ENCODE data around the gene FBXO2. TPM values are rescaled to one million over a fixed set of nuclear protein-coding genes. Genes with fewer than 3 reads are reported as not detected.

The FBXO2 gene
- total and polyA plus RNA-seq, 9 of the 15 experiments (the other 6 are each of a cell fraction or from before 2014, with no cell fraction given) = 0.04 to 1.9 (median 0.27) TPM

DNA sequence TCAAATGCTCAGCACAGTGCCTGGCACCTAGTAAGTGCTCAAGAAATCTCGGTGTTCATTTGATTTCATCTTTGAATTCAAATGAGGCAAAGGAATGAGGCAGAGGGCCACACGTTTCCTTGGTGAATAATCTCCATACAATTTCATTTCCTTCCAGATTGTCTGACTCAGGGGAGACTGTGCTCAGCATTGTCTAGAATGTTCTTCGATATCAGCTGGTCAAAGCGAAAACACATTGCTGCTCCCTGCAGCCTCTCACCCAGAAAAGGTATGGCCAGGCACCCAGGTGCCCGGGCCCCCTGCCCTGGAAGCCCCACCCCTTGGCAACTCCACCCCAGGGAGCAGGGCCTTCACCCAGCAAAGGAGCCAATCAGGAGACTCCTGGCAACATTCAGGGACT lies 55.8 kb downstream of the FBXO2 start:
- Histone ChIP-seq H3K9ac (ENCODE audit: insufficient read depth in 1 of 2, low read depth in 2 of 2, low read length in 2 of 2) (no peak overlapping the region), H3K9me3 (replicated peaks; ENCODE audit: control insufficient read depth, insufficient read depth, low read depth, low read length) (no peaks in the 10 kb centered on the region), H3K79me2 (ENCODE audit: control insufficient read depth, insufficient read depth, low read length) (no peaks in the 10 kb centered on the region), H3K27me3 (ENCODE audit: control insufficient read depth in 2 of 2, insufficient read depth in 2 of 2, low read length in 2 of 2) (peaks cover 17 to 68% of the 10 kb centered on the region in 2 experiments; a peak in 4 of 5 replicates), H4K20me1 (replicated peaks; ENCODE audit: control insufficient read depth, insufficient read depth, low read length) (peaks cover 14% of the 10 kb centered on the region; the same call in 1 of the 2 replicates), H3K27ac (ENCODE audit: extremely low read depth, low read depth, low read length) (no peak overlapping the region), H3K9me1 (ENCODE audit: control insufficient read depth, insufficient read depth, low read length) (no peaks in the 10 kb centered on the region), H3K4me1 (replicated peaks in 1 of 2; ENCODE audit: control insufficient read depth in 2 of 2, insufficient read depth in 2 of 2, low read length in 2 of 2) (no peaks in the 10 kb centered on the region), H3K4me2 (ENCODE audit: insufficient read depth, low read length) (no peak overlapping the region), H3K36me3 (ENCODE audit: control insufficient read depth, insufficient read depth, low read length) (no peaks in the 10 kb centered on the region), H3K4me3 (no peak overlapping the region), H2AFZ (ENCODE audit: low read depth, low read length) (no peak overlapping the region)
- ATAC-seq (no peak), DNase-seq (ENCODE audit: extremely low read depth in 1 of 4, low spot score in 3 of 4) (no peak), FAIRE-seq (no peak)
- in situ Hi-C loops (cut with MboI) (no loop called here), intact Hi-C loops (cut with micrococcal nuclease) (no loop called here)
- ChIA-PET POLR2A (interaction anchor here (0.6 kb wide), 1 partner anchor 221 kb away, joined by 3 read pairs; no protein-coding TSS in a partner anchor), CTCF (ENCODE audit: low intra/inter-chr PET ratio) (no interaction called here)
- no TSS peak for BruUV-seq (replicated peaks)
- 1% methylated on average over 5 of the region's 5 CpGs for WGBS (ENCODE audit: insufficient coverage, low coverage, missing lambda C conversion rate)
- no peak for TF ChIP-seq HNRNPLL (IDR thresholded peaks at IDR 0.05; ENCODE audit: low read depth, low read length, poor library complexity, severe bottlenecking)
- no peak for TF ChIP-seq ELF4 (CRISPR knock-in tag; IDR thresholded peaks at IDR 0.05)
- TF ChIP-seq CC2D1A (IDR thresholded peaks at IDR 0.05) = no peak
- TF ChIP-seq, protein P1, sequence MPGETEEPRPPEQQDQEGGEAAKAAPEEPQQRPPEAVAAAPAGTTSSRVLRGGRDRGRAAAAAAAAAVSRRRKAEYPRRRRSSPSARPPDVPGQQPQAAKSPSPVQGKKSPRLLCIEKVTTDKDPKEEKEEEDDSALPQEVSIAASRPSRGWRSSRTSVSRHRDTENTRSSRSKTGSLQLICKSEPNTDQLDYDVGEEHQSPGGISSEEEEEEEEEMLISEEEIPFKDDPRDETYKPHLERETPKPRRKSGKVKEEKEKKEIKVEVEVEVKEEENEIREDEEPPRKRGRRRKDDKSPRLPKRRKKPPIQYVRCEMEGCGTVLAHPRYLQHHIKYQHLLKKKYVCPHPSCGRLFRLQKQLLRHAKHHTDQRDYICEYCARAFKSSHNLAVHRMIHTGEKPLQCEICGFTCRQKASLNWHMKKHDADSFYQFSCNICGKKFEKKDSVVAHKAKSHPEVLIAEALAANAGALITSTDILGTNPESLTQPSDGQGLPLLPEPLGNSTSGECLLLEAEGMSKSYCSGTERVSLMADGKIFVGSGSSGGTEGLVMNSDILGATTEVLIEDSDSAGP (CRISPR knock-in tag; IDR thresholded peaks at IDR 0.05) = no peak
- TF ChIP-seq KDM1A (IDR thresholded peaks at IDR 0.05) = no peak
- TF ChIP-seq TCFL5 (CRISPR knock-in tag; conservative IDR thresholded peaks at IDR 0.05) = no peak
- TF ChIP-seq MCM7 (IDR thresholded peaks at IDR 0.05) = no peak
- TF ChIP-seq ZNF696 (CRISPR knock-in tag; conservative IDR thresholded peaks at IDR 0.05) = no peak
- no peak for TF ChIP-seq KLF10 (CRISPR knock-in tag; IDR thresholded peaks at IDR 0.05)
- no peak for TF ChIP-seq ZNF23 (CRISPR knock-in tag; IDR thresholded peaks at IDR 0.05)
- no peak for TF ChIP-seq CXXC5 (CRISPR knock-in tag; IDR thresholded peaks at IDR 0.05)
- TF ChIP-seq SOX6 (IDR thresholded peaks at IDR 0.05) = no peak
- TF ChIP-seq ARID1B (IDR thresholded peaks at IDR 0.05) = no peak
- no peak for TF ChIP-seq GABPA (tag; conservative IDR thresholded peaks at IDR 0.05; ENCODE audit: low read depth)

Other genes starting within 250 kb of the FBXO2 start
Only the 7 nearest of the 11 such genes appear.
- gene FBXO44, start 448 bp upstream of the FBXO2 start, total RNA-seq (2014; rRNA removed) = 11.6 and 14.7 TPM in 2 replicates
- gene FBXO44, start 448 bp upstream of the FBXO2 start, total RNA-seq (2014; rRNA removed; fragmentation: Illumina TruSeq; extraction: Trizol) = 2.6 and 3.9 TPM in 2 replicates
- 6.1 and 6.7 TPM in 2 replicates for gene FBXO44, start 448 bp upstream of the FBXO2 start, total RNA-seq (2015; rRNA removed; fragmentation: Illumina TruSeq; extraction: Trizol)
- gene FBXO44, start 448 bp upstream of the FBXO2 start, total RNA-seq (2021) = 15.7 and 16.4 TPM in 2 replicates
- gene FBXO44, start 448 bp upstream of the FBXO2 start, polyA plus RNA-seq (2011; rRNA removed) = 8.3 and 18.1 TPM in 2 replicates
- 5.9 and 9.8 TPM in 2 replicates for gene FBXO44, start 448 bp upstream of the FBXO2 start, polyA plus RNA-seq (2014; fragmentation: Illumina TruSeq; extraction: Trizol)
- gene FBXO44, start 448 bp upstream of the FBXO2 start, polyA plus RNA-seq (2014; fragmentation: Nextera tagmentation; extraction: Ambion mirVana) = 1 to 10 TPM in 1 of 2 experiments, under 1 TPM in 1; 0.69 to 1.3 TPM
- 20.9 and 23.7 TPM in 2 replicates for gene FBXO44, start 448 bp upstream of the FBXO2 start, polyA plus RNA-seq (2014; rRNA removed)
- 44.1 and 44.9 TPM in 2 replicates for gene FBXO6, start 9.8 kb upstream of the FBXO2 start, total RNA-seq (2014; rRNA removed)
- gene FBXO6, start 9.8 kb upstream of the FBXO2 start, total RNA-seq (2014; rRNA removed; fragmentation: Illumina TruSeq; extraction: Trizol) = 9.6 and 15.2 TPM in 2 replicates
- 23.8 and 24.5 TPM in 2 replicates for gene FBXO6, start 9.8 kb upstream of the FBXO2 start, total RNA-seq (2015; rRNA removed; fragmentation: Illumina TruSeq; extraction: Trizol)
- 23.2 and 24.9 TPM in 2 replicates for gene FBXO6, start 9.8 kb upstream of the FBXO2 start, total RNA-seq (2021)
- gene FBXO6, start 9.8 kb upstream of the FBXO2 start, polyA plus RNA-seq (2011; rRNA removed) = 35.2 and 64.0 TPM in 2 replicates
- gene FBXO6, start 9.8 kb upstream of the FBXO2 start, polyA plus RNA-seq (2014; fragmentation: Illumina TruSeq; extraction: Trizol) = 34.1 and 34.7 TPM in 2 replicates
- 10 to 100 TPM; 10.6 to 16.4 TPM for gene FBXO6, start 9.8 kb upstream of the FBXO2 start, polyA plus RNA-seq (2014; fragmentation: Nextera tagmentation; extraction: Ambion mirVana)
- 45.8 and 49.6 TPM in 2 replicates for gene FBXO6, start 9.8 kb upstream of the FBXO2 start, polyA plus RNA-seq (2014; rRNA removed)
- gene MAD2L2, start 26.7 kb upstream of the FBXO2 start, total RNA-seq (2014; rRNA removed) = 286 and 326 TPM in 2 replicates
- 69.7 and 100 TPM in 2 replicates for gene MAD2L2, start 26.7 kb upstream of the FBXO2 start, total RNA-seq (2014; rRNA removed; fragmentation: Illumina TruSeq; extraction: Trizol)
- gene MAD2L2, start 26.7 kb upstream of the FBXO2 start, total RNA-seq (2015; rRNA removed; fragmentation: Illumina TruSeq; extraction: Trizol) = 143 TPM in 2 replicates
- gene MAD2L2, start 26.7 kb upstream of the FBXO2 start, total RNA-seq (2021) = 211 and 212 TPM in 2 replicates
- 138 and 190 TPM in 2 replicates for gene MAD2L2, start 26.7 kb upstream of the FBXO2 start, polyA plus RNA-seq (2011; rRNA removed)
- 185 and 189 TPM in 2 replicates for gene MAD2L2, start 26.7 kb upstream of the FBXO2 start, polyA plus RNA-seq (2014; fragmentation: Illumina TruSeq; extraction: Trizol)
- gene MAD2L2, start 26.7 kb upstream of the FBXO2 start, polyA plus RNA-seq (2014; fragmentation: Nextera tagmentation; extraction: Ambion mirVana) = 10 to 100 TPM; 12.4 to 25.9 TPM
- 270 and 279 TPM in 2 replicates for gene MAD2L2, start 26.7 kb upstream of the FBXO2 start, polyA plus RNA-seq (2014; rRNA removed)
- not detected in 2 replicates for gene DRAXIN, start 37.3 kb upstream of the FBXO2 start, total RNA-seq (2014; rRNA removed)
- 0.04 TPM in 1 of 2 replicates, not detected in the other for gene DRAXIN, start 37.3 kb upstream of the FBXO2 start, total RNA-seq (2014; rRNA removed; fragmentation: Illumina TruSeq; extraction: Trizol)
- under 0.01 TPM in 1 of 2 replicates, not detected in the other for gene DRAXIN, start 37.3 kb upstream of the FBXO2 start, total RNA-seq (2015; rRNA removed; fragmentation: Illumina TruSeq; extraction: Trizol)
- not detected in 2 replicates for gene DRAXIN, start 37.3 kb upstream of the FBXO2 start, total RNA-seq (2021)
- 0.01 TPM in 1 of 2 replicates, not detected in the other for gene DRAXIN, start 37.3 kb upstream of the FBXO2 start, polyA plus RNA-seq (2011; rRNA removed)
- gene DRAXIN, start 37.3 kb upstream of the FBXO2 start, polyA plus RNA-seq (2014; fragmentation: Illumina TruSeq; extraction: Trizol) = not detected in 2 replicates
- gene DRAXIN, start 37.3 kb upstream of the FBXO2 start, polyA plus RNA-seq (2014; fragmentation: Nextera tagmentation; extraction: Ambion mirVana) = under 1 TPM in 1 of 2 experiments, not detected in 1; 0.01 TPM
- 0.01 TPM in 1 of 2 replicates, not detected in the other for gene DRAXIN, start 37.3 kb upstream of the FBXO2 start, polyA plus RNA-seq (2014; rRNA removed)
- 89.3 and 118 TPM in 2 replicates for gene AGTRAP, start 81.7 kb upstream of the FBXO2 start, total RNA-seq (2014; rRNA removed)
- 15.5 and 26.8 TPM in 2 replicates for gene AGTRAP, start 81.7 kb upstream of the FBXO2 start, total RNA-seq (2014; rRNA removed; fragmentation: Illumina TruSeq; extraction: Trizol)
- 53.7 and 57.5 TPM in 2 replicates for gene AGTRAP, start 81.7 kb upstream of the FBXO2 start, total RNA-seq (2015; rRNA removed; fragmentation: Illumina TruSeq; extraction: Trizol)
- 81.6 and 85.8 TPM in 2 replicates for gene AGTRAP, start 81.7 kb upstream of the FBXO2 start, total RNA-seq (2021)
- gene AGTRAP, start 81.7 kb upstream of the FBXO2 start, polyA plus RNA-seq (2011; rRNA removed) = 48.5 and 76.2 TPM in 2 replicates
- 81.4 and 99.0 TPM in 2 replicates for gene AGTRAP, start 81.7 kb upstream of the FBXO2 start, polyA plus RNA-seq (2014; fragmentation: Illumina TruSeq; extraction: Trizol)
- 10 to 100 TPM; 31.4 to 51.5 TPM for gene AGTRAP, start 81.7 kb upstream of the FBXO2 start, polyA plus RNA-seq (2014; fragmentation: Nextera tagmentation; extraction: Ambion mirVana)
- 105 TPM in 2 replicates for gene AGTRAP, start 81.7 kb upstream of the FBXO2 start, polyA plus RNA-seq (2014; rRNA removed)
- gene C1orf167, start 107.8 kb upstream of the FBXO2 start, total RNA-seq (2014; rRNA removed) = 0.37 and 0.73 TPM in 2 replicates
- gene C1orf167, start 107.8 kb upstream of the FBXO2 start, total RNA-seq (2014; rRNA removed; fragmentation: Illumina TruSeq; extraction: Trizol) = 0.10 and 0.29 TPM in 2 replicates
- 0.22 and 0.53 TPM in 2 replicates for gene C1orf167, start 107.8 kb upstream of the FBXO2 start, total RNA-seq (2015; rRNA removed; fragmentation: Illumina TruSeq; extraction: Trizol)
- 0.82 and 1.2 TPM in 2 replicates for gene C1orf167, start 107.8 kb upstream of the FBXO2 start, total RNA-seq (2021)
- gene C1orf167, start 107.8 kb upstream of the FBXO2 start, polyA plus RNA-seq (2011; rRNA removed) = 0.29 and 0.73 TPM in 2 replicates
- gene C1orf167, start 107.8 kb upstream of the FBXO2 start, polyA plus RNA-seq (2014; fragmentation: Illumina TruSeq; extraction: Trizol) = 0.29 and 0.31 TPM in 2 replicates
- not detected for gene C1orf167, start 107.8 kb upstream of the FBXO2 start, polyA plus RNA-seq (2014; fragmentation: Nextera tagmentation; extraction: Ambion mirVana)
- 0.86 and 0.94 TPM in 2 replicates for gene C1orf167, start 107.8 kb upstream of the FBXO2 start, polyA plus RNA-seq (2014; rRNA removed)
- gene MTHFR, start 151.5 kb upstream of the FBXO2 start, total RNA-seq (2014; rRNA removed) = 77.9 and 94.5 TPM in 2 replicates
- 45.3 and 45.6 TPM in 2 replicates for gene MTHFR, start 151.5 kb upstream of the FBXO2 start, total RNA-seq (2014; rRNA removed; fragmentation: Illumina TruSeq; extraction: Trizol)
- gene MTHFR, start 151.5 kb upstream of the FBXO2 start, total RNA-seq (2015; rRNA removed; fragmentation: Illumina TruSeq; extraction: Trizol) = 65.4 and 66.1 TPM in 2 replicates
- gene MTHFR, start 151.5 kb upstream of the FBXO2 start, total RNA-seq (2021) = 94.1 and 104 TPM in 2 replicates
- 47.6 and 56.6 TPM in 2 replicates for gene MTHFR, start 151.5 kb upstream of the FBXO2 start, polyA plus RNA-seq (2011; rRNA removed)
- 62.6 and 78.7 TPM in 2 replicates for gene MTHFR, start 151.5 kb upstream of the FBXO2 start, polyA plus RNA-seq (2014; fragmentation: Illumina TruSeq; extraction: Trizol)
- gene MTHFR, start 151.5 kb upstream of the FBXO2 start, polyA plus RNA-seq (2014; fragmentation: Nextera tagmentation; extraction: Ambion mirVana) = 1 to 10 TPM; 5.0 to 5.4 TPM
- 57.3 and 72.7 TPM in 2 replicates for gene MTHFR, start 151.5 kb upstream of the FBXO2 start, polyA plus RNA-seq (2014; rRNA removed)

Data from K562 (cell line).